NCI-H2107 (cell line): ENCODE measurements around the gene CT47C1.
"Not testable (repeated sequence)": the region's sequence is repeated elsewhere in the genome, so short reads cannot be mapped to it uniquely, and the experiment has no call there.

Source experiments
- DNase-seq: peaks from one replicate; lab custom pipeline; 2025; lab: John Stamatoyannopoulos, UW

The CT47C1 gene

GRCh38 chrX:119072744-119073143 is at the start of gene CT47C1:
CT47C1 (plus strand) TSS chrX:119072993; CDS start chrX:119073226, 233 bp downstream.
- no peak for DNase-seq

- no peak for DNase-seq
These were observed 46.9 kb upstream of the CT47C1 start for GRCh38 chrX:119025900-119026299.

GRCh38 chrX:119026344-119026743 is 46.4 kb upstream of the CT47C1 start:
- DNase-seq = not testable (repeated sequence)

GRCh38 chrX:119027960-119028732 is 44.6 kb upstream of the CT47C1 start:
- DNase-seq = not testable (repeated sequence)

GRCh38 chrX:119028733-119029330 is 44.0 kb upstream of the CT47C1 start:
- no peak for DNase-seq

GRCh38 chrX:119029656-119030055 is 43.1 kb upstream of the CT47C1 start:
- not testable (repeated sequence) for DNase-seq

GRCh38 chrX:119030990-119031389 is 41.8 kb upstream of the CT47C1 start:
- DNase-seq = no peak

GRCh38 chrX:119036107-119037029 is 36.4 kb upstream of the CT47C1 start:
- DNase-seq = no peak

GRCh38 chrX:119040432-119040831 is 32.4 kb upstream of the CT47C1 start:
- DNase-seq = no peak

- no peak for DNase-seq
These were observed 31.6 kb upstream of the CT47C1 start for GRCh38 chrX:119041175-119041574.

GRCh38 chrX:119042040-119042439 is 30.8 kb upstream of the CT47C1 start:
- no peak for DNase-seq

- no peak for DNase-seq
These were observed 29.8 kb upstream of the CT47C1 start for GRCh38 chrX:119042996-119043395.

- no peak for DNase-seq
These were observed 26.9 kb upstream of the CT47C1 start for GRCh38 chrX:119045884-119046283.

- no peak for DNase-seq
These were observed 17.1 kb upstream of the CT47C1 start for GRCh38 chrX:119055687-119056086.

- DNase-seq = peak; percentile 6
These were observed 9.9 kb upstream of the CT47C1 start for GRCh38 chrX:119062750-119063374.

- DNase-seq = no peak
These were observed 9.4 kb upstream of the CT47C1 start for GRCh38 chrX:119063428-119063827.

- peak; percentile 28 for DNase-seq
These were observed 5.6 kb upstream of the CT47C1 start for GRCh38 chrX:119067023-119067739.

GRCh38 chrX:119069128-119069527 is 3.7 kb upstream of the CT47C1 start:
- DNase-seq = no peak

GRCh38 chrX:119069762-119070161 is 3.0 kb upstream of the CT47C1 start:
- DNase-seq = no peak

- DNase-seq = no peak
These were observed 1.4 kb upstream of the CT47C1 start for GRCh38 chrX:119071381-119071780.

GRCh38 chrX:119073200-119073905 is 560 bp downstream of the CT47C1 start:
- no peak for DNase-seq
